ENCODE measurements around the gene VPS50.

The VPS50 gene

GRCh38 chr7:93231259-93231658, 907 bp upstream of the VPS50 start:
- no peaks in the 10 kb centered on the region for H3K36me3 ChIP-seq (ENCODE audit: control insufficient read depth, low read length)
- peaks cover 37% of the 10 kb centered on the region for H3K79me2 ChIP-seq (ENCODE audit: control insufficient read depth, low read length)
- H3K4me1 ChIP-seq (ENCODE audit: control insufficient read depth, low read length), result peaks cover 26% of the 10 kb centered on the region
- H3F3A ChIP-seq (ENCODE audit: control insufficient read depth, insufficient read depth), result no peaks in the 10 kb centered on the region
- TF ChIP-seq CTCF (IDR thresholded peaks at IDR 0.05; ENCODE audit: low read depth, low read length, poor library complexity, severe bottlenecking) (no peak), EZH2phosphoT487 (IDR thresholded peaks at IDR 0.05; ENCODE audit: borderline replicate concordance, low read length) (no peak)
- no peaks in the 10 kb centered on the region for H3K9me2 ChIP-seq (replicated peaks; ENCODE audit: control insufficient read depth, low read length)
- peak overlapping the region; percentile 86 for H3K4me3 ChIP-seq (ENCODE audit: low read length)
- H3K9me3 ChIP-seq (ENCODE audit: control insufficient read depth, insufficient read depth, low read length), result no peaks in the 10 kb centered on the region
- no peaks in the 10 kb centered on the region for H4K20me1 ChIP-seq (ENCODE audit: control insufficient read depth, insufficient read depth, low read depth, low read length)
- H3K4me2 ChIP-seq (ENCODE audit: low read length), result peak overlapping the region; percentile 78
- H3K27ac ChIP-seq (ENCODE audit: low read depth, low read length), result peak overlapping the region; percentile 10; the same call in 1 of the 2 replicates
- no peaks in the 10 kb centered on the region for H3K27me3 ChIP-seq (ENCODE audit: control insufficient read depth, low read length)

GRCh38 chr7:93232673-93233018, 480 bp downstream of the VPS50 start:
- Histone ChIP-seq H3F3A (ENCODE audit: control insufficient read depth, insufficient read depth) (no peaks in the 10 kb centered on the region), H4K20me1 (ENCODE audit: control insufficient read depth, insufficient read depth, low read depth, low read length) (no peaks in the 10 kb centered on the region), H3K9me2 (replicated peaks; ENCODE audit: control insufficient read depth, low read length) (no peaks in the 10 kb centered on the region), H3K9me3 (ENCODE audit: control insufficient read depth, insufficient read depth, low read length) (no peaks in the 10 kb centered on the region), H3K4me1 (ENCODE audit: control insufficient read depth, low read length) (peaks cover 25% of the 10 kb centered on the region), H3K27ac (ENCODE audit: low read depth, low read length) (no peak overlapping the region), H3K36me3 (ENCODE audit: control insufficient read depth, low read length) (no peaks in the 10 kb centered on the region), H3K27me3 (ENCODE audit: control insufficient read depth, low read length) (no peaks in the 10 kb centered on the region), H3K79me2 (ENCODE audit: control insufficient read depth, low read length) (peaks cover 46% of the 10 kb centered on the region), H3K4me2 (ENCODE audit: low read length) (peak overlapping the region; percentile 82), H3K4me3 (ENCODE audit: low read length) (peak overlapping the region; percentile 86)
- no peak for TF ChIP-seq CTCF (IDR thresholded peaks at IDR 0.05; ENCODE audit: low read depth, low read length, poor library complexity, severe bottlenecking)
- TF ChIP-seq EZH2phosphoT487 (IDR thresholded peaks at IDR 0.05; ENCODE audit: borderline replicate concordance, low read length), result no peak

GRCh38 chr7:93235541-93235940, 3.4 kb downstream of the VPS50 start:
- Histone ChIP-seq H3K27ac (ENCODE audit: low read depth, low read length) (no peak overlapping the region), H3K4me1 (ENCODE audit: control insufficient read depth, low read length) (peaks cover 16% of the 10 kb centered on the region), H3K9me2 (replicated peaks; ENCODE audit: control insufficient read depth, low read length) (no peaks in the 10 kb centered on the region), H3K4me2 (ENCODE audit: low read length) (no peak overlapping the region), H3K27me3 (ENCODE audit: control insufficient read depth, low read length) (no peaks in the 10 kb centered on the region), H4K20me1 (ENCODE audit: control insufficient read depth, insufficient read depth, low read depth, low read length) (no peaks in the 10 kb centered on the region), H3K9me3 (ENCODE audit: control insufficient read depth, insufficient read depth, low read length) (no peaks in the 10 kb centered on the region), H3F3A (ENCODE audit: control insufficient read depth, insufficient read depth) (no peaks in the 10 kb centered on the region), H3K36me3 (ENCODE audit: control insufficient read depth, low read length) (no peaks in the 10 kb centered on the region), H3K4me3 (ENCODE audit: low read length) (no peak overlapping the region), H3K79me2 (ENCODE audit: control insufficient read depth, low read length) (peaks cover 57% of the 10 kb centered on the region)
- TF ChIP-seq EZH2phosphoT487 (IDR thresholded peaks at IDR 0.05; ENCODE audit: borderline replicate concordance, low read length) (no peak), CTCF (IDR thresholded peaks at IDR 0.05; ENCODE audit: low read depth, low read length, poor library complexity, severe bottlenecking) (no peak)

- TF ChIP-seq EZH2phosphoT487 (IDR thresholded peaks at IDR 0.05; ENCODE audit: borderline replicate concordance, low read length) (no peak), CTCF (IDR thresholded peaks at IDR 0.05; ENCODE audit: low read depth, low read length, poor library complexity, severe bottlenecking) (no peak)
- H3K9me2 ChIP-seq (replicated peaks; ENCODE audit: control insufficient read depth, low read length), result no peaks in the 10 kb centered on the region
- H3K4me1 ChIP-seq (ENCODE audit: control insufficient read depth, low read length), result peaks cover 7% of the 10 kb centered on the region
- H3K27ac ChIP-seq (ENCODE audit: low read depth, low read length), result no peak overlapping the region
- H3F3A ChIP-seq (ENCODE audit: control insufficient read depth, insufficient read depth), result no peaks in the 10 kb centered on the region
- no peak overlapping the region for H3K4me2 ChIP-seq (ENCODE audit: low read length)
- H3K36me3 ChIP-seq (ENCODE audit: control insufficient read depth, low read length), result no peaks in the 10 kb centered on the region
- H3K27me3 ChIP-seq (ENCODE audit: control insufficient read depth, low read length), result no peaks in the 10 kb centered on the region
- H3K4me3 ChIP-seq (ENCODE audit: low read length), result no peak overlapping the region
- peaks cover 49% of the 10 kb centered on the region for H3K79me2 ChIP-seq (ENCODE audit: control insufficient read depth, low read length)
- H4K20me1 ChIP-seq (ENCODE audit: control insufficient read depth, insufficient read depth, low read depth, low read length), result no peaks in the 10 kb centered on the region
- no peaks in the 10 kb centered on the region for H3K9me3 ChIP-seq (ENCODE audit: control insufficient read depth, insufficient read depth, low read length)
Observed at GRCh38 chr7:93238131-93238530, 6.0 kb downstream of the VPS50 start.

All from DOHH2 (cell line).